Measurements from ENCODE around the gene FRMPD1.

DNA sequence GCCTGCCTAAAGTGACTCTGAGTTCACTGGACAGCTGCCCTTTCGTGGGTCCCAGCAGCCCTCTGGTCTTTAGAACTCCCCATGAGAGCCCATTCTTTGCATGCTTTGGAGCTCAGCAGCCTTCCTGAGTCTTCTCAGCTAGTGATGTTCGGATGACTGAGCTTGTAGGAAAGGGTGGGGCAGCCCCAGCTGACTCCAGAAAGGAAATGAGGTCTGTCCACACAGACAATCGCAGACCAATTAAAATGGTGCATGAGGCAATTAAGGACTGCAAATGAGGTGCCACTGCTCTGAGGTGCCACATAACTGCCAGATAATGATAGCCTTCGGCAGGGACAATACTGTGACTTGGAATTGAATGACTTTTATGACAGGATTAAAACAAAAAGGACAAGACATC lies 32.9 kb upstream of the FRMPD1 start:
- TF ChIP-seq SP2 (CRISPR knock-in tag; IDR thresholded peaks at IDR 0.05): no peak
- no peak for TF ChIP-seq TCF7 (IDR thresholded peaks at IDR 0.05; ENCODE audit: low read depth)
- TF ChIP-seq, protein P1, sequence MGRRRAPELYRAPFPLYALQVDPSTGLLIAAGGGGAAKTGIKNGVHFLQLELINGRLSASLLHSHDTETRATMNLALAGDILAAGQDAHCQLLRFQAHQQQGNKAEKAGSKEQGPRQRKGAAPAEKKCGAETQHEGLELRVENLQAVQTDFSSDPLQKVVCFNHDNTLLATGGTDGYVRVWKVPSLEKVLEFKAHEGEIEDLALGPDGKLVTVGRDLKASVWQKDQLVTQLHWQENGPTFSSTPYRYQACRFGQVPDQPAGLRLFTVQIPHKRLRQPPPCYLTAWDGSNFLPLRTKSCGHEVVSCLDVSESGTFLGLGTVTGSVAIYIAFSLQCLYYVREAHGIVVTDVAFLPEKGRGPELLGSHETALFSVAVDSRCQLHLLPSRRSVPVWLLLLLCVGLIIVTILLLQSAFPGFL (CRISPR knock-in tag; IDR thresholded peaks at IDR 0.05): no peak
- TF ChIP-seq, protein P2, sequence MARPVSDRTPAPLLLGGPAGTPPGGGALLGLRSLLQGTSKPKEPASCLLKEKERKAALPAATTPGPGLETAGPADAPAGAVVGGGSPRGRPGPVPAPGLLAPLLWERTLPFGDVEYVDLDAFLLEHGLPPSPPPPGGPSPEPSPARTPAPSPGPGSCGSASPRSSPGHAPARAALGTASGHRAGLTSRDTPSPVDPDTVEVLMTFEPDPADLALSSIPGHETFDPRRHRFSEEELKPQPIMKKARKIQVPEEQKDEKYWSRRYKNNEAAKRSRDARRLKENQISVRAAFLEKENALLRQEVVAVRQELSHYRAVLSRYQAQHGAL (CRISPR knock-in tag; IDR thresholded peaks at IDR 0.05; ENCODE audit: not compliant biosample characterization): no peak
- TF ChIP-seq, protein P3, sequence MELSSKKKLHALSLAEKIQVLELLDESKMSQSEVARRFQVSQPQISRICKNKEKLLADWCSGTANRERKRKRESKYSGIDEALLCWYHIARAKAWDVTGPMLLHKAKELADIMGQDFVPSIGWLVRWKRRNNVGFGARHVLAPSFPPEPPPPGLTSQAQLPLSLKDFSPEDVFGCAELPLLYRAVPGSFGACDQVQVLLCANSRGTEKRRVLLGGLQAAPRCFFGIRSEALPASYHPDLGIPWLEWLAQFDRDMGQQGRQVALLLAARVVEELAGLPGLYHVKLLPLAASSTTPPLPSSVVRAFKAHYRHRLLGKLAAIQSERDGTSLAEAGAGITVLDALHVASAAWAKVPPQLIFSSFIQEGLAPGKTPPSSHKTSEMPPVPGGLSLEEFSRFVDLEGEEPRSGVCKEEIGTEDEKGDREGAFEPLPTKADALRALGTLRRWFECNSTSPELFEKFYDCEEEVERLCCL (CRISPR knock-in tag; IDR thresholded peaks at IDR 0.05; ENCODE audit: borderline replicate concordance): no peak
- no peak for TF ChIP-seq POLR2A (IDR thresholded peaks at IDR 0.05; ENCODE audit: insufficient read depth in 1 of 2, low read depth in 2 of 2, low read length in 2 of 2)
- TF ChIP-seq SP1 (IDR thresholded peaks at IDR 0.05): no peak
- no peak for TF ChIP-seq SP1 (CRISPR knock-in tag; IDR thresholded peaks at IDR 0.05)
- TF ChIP-seq NFRKB (IDR thresholded peaks at IDR 0.05): no peak
- TF ChIP-seq, protein P4, sequence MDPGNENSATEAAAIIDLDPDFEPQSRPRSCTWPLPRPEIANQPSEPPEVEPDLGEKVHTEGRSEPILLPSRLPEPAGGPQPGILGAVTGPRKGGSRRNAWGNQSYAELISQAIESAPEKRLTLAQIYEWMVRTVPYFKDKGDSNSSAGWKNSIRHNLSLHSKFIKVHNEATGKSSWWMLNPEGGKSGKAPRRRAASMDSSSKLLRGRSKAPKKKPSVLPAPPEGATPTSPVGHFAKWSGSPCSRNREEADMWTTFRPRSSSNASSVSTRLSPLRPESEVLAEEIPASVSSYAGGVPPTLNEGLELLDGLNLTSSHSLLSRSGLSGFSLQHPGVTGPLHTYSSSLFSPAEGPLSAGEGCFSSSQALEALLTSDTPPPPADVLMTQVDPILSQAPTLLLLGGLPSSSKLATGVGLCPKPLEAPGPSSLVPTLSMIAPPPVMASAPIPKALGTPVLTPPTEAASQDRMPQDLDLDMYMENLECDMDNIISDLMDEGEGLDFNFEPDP (CRISPR knock-in tag; conservative IDR thresholded peaks at IDR 0.05): no peak
- TF ChIP-seq, protein P5, sequence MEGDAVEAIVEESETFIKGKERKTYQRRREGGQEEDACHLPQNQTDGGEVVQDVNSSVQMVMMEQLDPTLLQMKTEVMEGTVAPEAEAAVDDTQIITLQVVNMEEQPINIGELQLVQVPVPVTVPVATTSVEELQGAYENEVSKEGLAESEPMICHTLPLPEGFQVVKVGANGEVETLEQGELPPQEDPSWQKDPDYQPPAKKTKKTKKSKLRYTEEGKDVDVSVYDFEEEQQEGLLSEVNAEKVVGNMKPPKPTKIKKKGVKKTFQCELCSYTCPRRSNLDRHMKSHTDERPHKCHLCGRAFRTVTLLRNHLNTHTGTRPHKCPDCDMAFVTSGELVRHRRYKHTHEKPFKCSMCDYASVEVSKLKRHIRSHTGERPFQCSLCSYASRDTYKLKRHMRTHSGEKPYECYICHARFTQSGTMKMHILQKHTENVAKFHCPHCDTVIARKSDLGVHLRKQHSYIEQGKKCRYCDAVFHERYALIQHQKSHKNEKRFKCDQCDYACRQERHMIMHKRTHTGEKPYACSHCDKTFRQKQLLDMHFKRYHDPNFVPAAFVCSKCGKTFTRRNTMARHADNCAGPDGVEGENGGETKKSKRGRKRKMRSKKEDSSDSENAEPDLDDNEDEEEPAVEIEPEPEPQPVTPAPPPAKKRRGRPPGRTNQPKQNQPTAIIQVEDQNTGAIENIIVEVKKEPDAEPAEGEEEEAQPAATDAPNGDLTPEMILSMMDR (CRISPR knock-in tag; IDR thresholded peaks at IDR 0.05): no peak

Measured in HepG2 (cell line).